Lower lobe of right lung (tissue), 2 donors: Measurements from ENCODE around the gene RCE1. TPM values are rescaled to one million over a fixed set of nuclear protein-coding genes. Genes with fewer than 3 reads are reported as not detected.
"Not testable (repeated sequence)": the region's sequence is repeated elsewhere in the genome, so short reads cannot be mapped to it uniquely, and the experiment has no call there.

Experiments used
- ATAC-seq, 2 donors: fragments of 200-7000 bp; cut with Tn5 transposase; one replicate each; pipeline ENCODE4 v1.9.1; 2020 to 2022; ENCODE audit warnings: mild to moderate bottlenecking in 2 of 2, moderate library complexity in 2 of 2
- DNase-seq: peaks from one replicate; pipeline ENCODE4 v3.0.0-alpha.2; 2020
- H3K27ac ChIP-seq: fragments of 200-600 bp; one replicate; pipeline ENCODE4 v1.8.0; 2022
- H3K27me3 ChIP-seq: fragments of 200-600 bp; one replicate; pipeline ENCODE4 v1.8.0; 2022; ENCODE audit warnings: low read depth
- H3K36me3 ChIP-seq: fragments of 200-600 bp; one replicate; pipeline ENCODE4 v1.8.0; 2022; ENCODE audit warnings: mild to moderate bottlenecking
- H3K4me1 ChIP-seq: fragments of 200-600 bp; one replicate; pipeline ENCODE4 v1.8.0; 2022
- H3K4me3 ChIP-seq: fragments of 200-600 bp; one replicate; pipeline ENCODE4 v1.8.0; 2022; ENCODE audit warnings: mild to moderate bottlenecking
- H3K9me3 ChIP-seq: fragments of 200-600 bp; one replicate; pipeline ENCODE4 v1.8.0; 2022
- CTCF ChIP-seq: fragments of 200-600 bp; IDR thresholded peaks from one replicate; pipeline ENCODE4 v1.8.0; 2022; ENCODE audit warnings: antibody characterized with exemption, mild to moderate bottlenecking
- intact Hi-C: fragments of 100-400 bp; cut with DNase I; formaldehyde crosslinking; loops from one replicate; pipeline ENCODE4 v1.11.0; 2022
- long read RNA-seq: library from polyadenylated mRNA; unstranded; transcript quantifications from one replicate; pipeline ENCODE4 v2.0.0, GENCODE V29; 2021
- total RNA-seq: library from RNA; stranded (reverse); fragmentation: NEBNext Ultra II Directional; extraction: Animal tissue kit (Norgen Biotek cat#: 25700); gene quantifications from one replicate; pipeline ENCODE4 v1.2.1, GENCODE V29; 2021
- donor health status: DM: no; HTN: yes; CAD: no; lungs with severe emphysema.

The RCE1 gene
- total RNA-seq, result 18.9 TPM
- long read RNA-seq, transcript RCE1-201 (8 exons, 1,485 nt), result major isoform, 20 of 34 reads
- long read RNA-seq, partial matches to known transcripts, result 5 of 34 reads
- long read RNA-seq, other reads (novel, unspliced or antisense), result 7 of 34 reads

GRCh38 chr11:66842896-66843775 lies at the start of gene RCE1:
RCE1 (plus strand) TSS chr11:66843441; CDS start chr11:66843456, 15 bp downstream.
- peak within 1 kb of the TSS; percentile 100 for H3K27ac ChIP-seq
- peak; percentile 93 for DNase-seq
- peak; percentile 98 for ATAC-seq
- peaks cover 38% of the 10 kb centered on the region for H3K4me1 ChIP-seq
- no peak for TF ChIP-seq CTCF
- H3K36me3 ChIP-seq, result peaks cover 53% of the 10 kb centered on the region
- intact Hi-C loops, result no loop called here
- H3K4me3 ChIP-seq, result peak within 1 kb of the TSS; percentile 98
- H3K27me3 ChIP-seq, result no peaks in the 10 kb centered on the region
- H3K9me3 ChIP-seq, result no peaks in the 10 kb centered on the region

DNA sequence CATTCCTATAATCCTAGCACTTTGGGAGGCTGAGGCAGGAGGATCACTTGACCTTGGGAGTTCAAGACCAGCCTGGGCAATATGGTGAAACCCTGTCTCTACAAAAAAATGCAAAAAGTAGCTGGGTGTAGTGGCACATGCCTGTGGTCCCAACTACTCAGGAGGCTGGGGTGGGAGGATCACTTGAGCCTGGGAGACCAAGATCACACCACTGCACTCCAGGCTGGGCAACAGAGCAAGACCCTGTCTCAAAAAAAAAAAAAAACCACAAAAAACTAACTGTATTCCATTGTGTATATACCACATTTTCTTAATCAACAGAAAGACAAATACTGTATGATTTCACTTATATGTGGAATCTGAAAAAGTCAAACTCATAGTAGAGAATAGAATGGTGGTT lies 43.4 kb upstream of the RCE1 start:
- H3K27me3 ChIP-seq, DNase-seq, H3K4me3 ChIP-seq, H3K9me3 ChIP-seq, intact Hi-C loops, H3K36me3 ChIP-seq, H3K27ac ChIP-seq, H3K4me1 ChIP-seq, ATAC-seq: not testable (repeated sequence)

- H3K9me3 ChIP-seq, result no peaks in the 10 kb centered on the region
- no peak for TF ChIP-seq CTCF
- no peak overlapping the region for H3K27ac ChIP-seq
- H3K36me3 ChIP-seq, result no peaks in the 10 kb centered on the region
- DNase-seq (no peak), ATAC-seq (no peak)
- no peaks in the 10 kb centered on the region for H3K27me3 ChIP-seq
- intact Hi-C loops, result no loop called here
- no peak overlapping the region for H3K4me3 ChIP-seq
- H3K4me1 ChIP-seq, result no peaks in the 10 kb centered on the region
These were observed 42.4 kb upstream of the RCE1 start for GRCh38 chr11:66800720-66801428.

GRCh38 chr11:66809592-66809991 lies 33.6 kb upstream of the RCE1 start:
- Histone ChIP-seq H3K27ac (no peak overlapping the region), H3K36me3 (no peaks in the 10 kb centered on the region), H3K4me3 (no peak overlapping the region), H3K4me1 (no peaks in the 10 kb centered on the region), H3K9me3 (no peaks in the 10 kb centered on the region), H3K27me3 (no peaks in the 10 kb centered on the region)
- ATAC-seq, result no peak
- intact Hi-C loops, result no loop called here
- no peak for DNase-seq
- no peak for TF ChIP-seq CTCF

- no peak for ATAC-seq
- no peak for TF ChIP-seq CTCF
- intact Hi-C loops, result no loop called here
These were observed 32.6 kb upstream of the RCE1 start for GRCh38 chr11:66810576-66811185.

More at GRCh38 chr11:66810576-66811185, 32.6 kb upstream of the RCE1 start:
- no peak overlapping the region for H3K4me3 ChIP-seq
- H3K36me3 ChIP-seq, result no peaks in the 10 kb centered on the region
- DNase-seq, result no peak
- H3K27ac ChIP-seq, result no peak overlapping the region
- H3K27me3 ChIP-seq, result no peaks in the 10 kb centered on the region
- no peaks in the 10 kb centered on the region for H3K4me1 ChIP-seq
- H3K9me3 ChIP-seq, result no peaks in the 10 kb centered on the region
